ENCODE data around the gene CCNE1.
A peak's percentile ranks its signal among the peaks of the same experiment; 100 is the strongest.

CCNE1 gene

GRCh38 chr19:29843180-29844051, 31.6 kb downstream of the CCNE1 start:
- Histone ChIP-seq H3K4me3 (peak overlapping the region; percentile 64 to 67), H3K9me3 (no peaks in the 10 kb centered on the region), H3K36me3 (no peaks in the 10 kb centered on the region), H3K4me1 (peaks cover 0 to 25% (median 19%) of the 10 kb centered on the region in 4 donors), H3K27ac (no peak overlapping the region), H3K27me3 (peaks cover 0 to 18% of the 10 kb centered on the region in 2 donors)
- intact Hi-C loops (cut with DNase I; ENCODE audit: low total_unique reads): loop anchor here (2.0 kb wide), 1 partner anchor 33 kb away; the partner anchor contains the start of gene CCNE1
- TF ChIP-seq CTCF (IDR thresholded peaks at IDR 0.05): no peak
- DNase-seq: peak; percentile 37 to 67

DNA sequence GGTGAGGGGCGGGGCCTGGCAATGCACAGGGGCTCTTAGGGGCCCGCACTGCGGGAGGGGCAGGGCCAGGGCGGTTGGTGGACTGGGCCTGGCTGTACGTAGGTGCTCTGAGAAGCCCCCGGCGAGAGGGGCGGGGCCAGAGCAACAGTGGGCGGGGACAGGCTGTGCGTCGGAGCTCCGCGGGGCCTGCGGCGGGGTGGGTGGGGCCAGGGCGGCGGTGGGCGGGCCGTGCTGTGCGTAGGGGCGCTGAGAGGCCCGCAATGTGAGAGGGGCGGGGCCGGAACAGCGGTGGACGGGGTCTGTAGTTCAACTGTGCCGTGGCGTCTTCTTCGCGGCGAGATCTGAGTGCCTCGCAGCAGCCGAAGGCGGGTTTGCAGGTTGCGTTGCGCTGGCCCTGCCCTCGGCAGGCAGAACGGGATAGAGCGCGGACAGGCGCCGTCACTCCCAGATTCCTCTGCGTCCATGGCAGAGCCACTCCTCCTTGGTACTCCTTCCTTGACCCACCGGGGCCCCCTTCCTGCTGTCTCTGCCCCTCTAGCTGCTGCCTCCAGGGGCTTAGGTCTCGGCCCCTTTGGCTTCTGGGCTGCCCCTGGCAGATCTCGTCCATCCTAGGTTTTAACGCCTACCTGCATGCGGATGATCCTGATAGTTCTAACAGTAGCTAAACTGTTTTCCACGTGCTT, 33.2 kb downstream of the CCNE1 start:
- H3K4me1 ChIP-seq: peaks cover 0 to 25% (median 19%) of the 10 kb centered on the region in 4 donors
- TF ChIP-seq CTCF (IDR thresholded peaks at IDR 0.05): no peak
- H3K27me3 ChIP-seq: peaks cover 0 to 9% of the 10 kb centered on the region in 2 donors
- peak; percentile 90 to 94 for DNase-seq
- H3K4me3 ChIP-seq: peak overlapping the region; percentile 64 to 67
- H3K36me3 ChIP-seq: no peaks in the 10 kb centered on the region
- intact Hi-C loops (cut with DNase I; ENCODE audit: low total_unique reads): loop anchor here (2.0 kb wide), 1 partner anchor 34 kb away; the partner anchor contains the start of gene CCNE1
- H3K27ac ChIP-seq: peak overlapping the region; percentile 66 to 76
- no peaks in the 10 kb centered on the region for H3K9me3 ChIP-seq

- Histone ChIP-seq H3K4me3 (peak overlapping the region; percentile 64 to 67), H3K36me3 (no peaks in the 10 kb centered on the region), H3K4me1 (peaks cover 0 to 25% (median 19%) of the 10 kb centered on the region in 4 donors), H3K27me3 (peaks cover 0 to 3% of the 10 kb centered on the region in 2 donors), H3K9me3 (no peaks in the 10 kb centered on the region), H3K27ac (peak overlapping the region; percentile 66 to 76)
- intact Hi-C loops (cut with DNase I; ENCODE audit: low total_unique reads): loop anchor here (2.0 kb wide), 1 partner anchor 35 kb away; the partner anchor contains the start of gene CCNE1
- TF ChIP-seq CTCF (IDR thresholded peaks at IDR 0.05): no peak
- DNase-seq: no peak
Measured at GRCh38 chr19:29845574-29846176, 33.9 kb downstream of the CCNE1 start.

DNA sequence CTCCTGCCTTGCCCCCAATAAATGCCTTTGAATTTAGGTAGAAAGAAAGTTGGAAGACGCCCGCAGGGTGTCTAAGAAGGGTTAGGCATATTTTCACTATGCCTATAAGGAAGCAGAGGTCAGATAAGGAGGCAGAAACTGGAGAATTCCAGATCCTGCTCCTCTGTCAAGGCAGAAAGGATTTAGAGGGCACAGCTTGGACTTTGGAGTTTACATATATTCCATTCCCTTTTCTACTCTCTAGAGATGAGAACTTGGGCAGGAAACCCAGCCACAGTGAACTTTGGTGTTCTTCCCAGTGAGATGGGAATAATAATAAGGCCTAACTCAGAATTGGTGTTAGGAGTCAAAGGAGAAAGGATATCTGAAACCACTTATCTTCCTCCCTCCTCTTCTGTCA, 37.4 kb downstream of the CCNE1 start:
- no peak for TF ChIP-seq CTCF (IDR thresholded peaks at IDR 0.05)
- DNase-seq: no peak
- Histone ChIP-seq H3K4me1 (peaks cover 0 to 10% (median 7%) of the 10 kb centered on the region in 4 donors), H3K9me3 (no peaks in the 10 kb centered on the region), H3K36me3 (no peaks in the 10 kb centered on the region), H3K27me3 (peaks cover 0 to 4% of the 10 kb centered on the region in 2 donors), H3K4me3 (no peak overlapping the region), H3K27ac (no peak overlapping the region)
- intact Hi-C loops (cut with DNase I; ENCODE audit: low total_unique reads): no loop called here

- intact Hi-C loops (cut with DNase I; ENCODE audit: low total_unique reads): no loop called here
- Histone ChIP-seq H3K27ac (no peak overlapping the region), H3K4me1 (peaks cover 0 to 7% (median 4%) of the 10 kb centered on the region in 4 donors), H3K27me3 (peaks cover 0 to 10% of the 10 kb centered on the region in 2 donors), H3K9me3 (no peaks in the 10 kb centered on the region), H3K36me3 (no peaks in the 10 kb centered on the region), H3K4me3 (no peak overlapping the region)
- TF ChIP-seq CTCF (IDR thresholded peaks at IDR 0.05): no peak
- DNase-seq: no peak
Measured at GRCh38 chr19:29850482-29850881, 38.7 kb downstream of the CCNE1 start.
